Prostate gland (tissue), 2 donors: ENCODE results near the gene ZNF683.

Experiments
- CTCF ChIP-seq, 4 experiments: fragments of 200-600 bp in 2 of 4; fragments of 450-650 bp in 2 of 4; sonication (generic) in 2 of 4; IDR thresholded peaks; 1 replicate in 3 of 4; 2 replicates in 1 of 4; pipeline ENCODE4 v1.5.1; 2016 to 2019; ENCODE audit warnings: antibody characterized with exemption in 4 of 4, mild to moderate bottlenecking in 2 of 4, moderate library complexity in 2 of 4
- POLR2A ChIP-seq: fragments of 450-650 bp; IDR thresholded peaks from one replicate; pipeline ENCODE4 v1.6.1; 2016; ENCODE audit warnings: antibody characterized with exemption, mild to moderate bottlenecking
- POLR2AphosphoS5 ChIP-seq: sonication (generic); formaldehyde crosslinking; IDR thresholded peaks from one replicate; pipeline ENCODE4 v1.6.1; 2017; ENCODE audit warnings: antibody characterized with exemption

- TF ChIP-seq CTCF (IDR thresholded peaks at IDR 0.05): no peak
- TF ChIP-seq POLR2AphosphoS5: no peak
- TF ChIP-seq POLR2A: no peak
These were observed 19.2 kb downstream of the ZNF683 start for GRCh38 chr1:26353210-26353859.
